Right forelimb (tissue), 1 donor: ENCODE measurements around the gene NRCAM.
"Not testable (repeated sequence)": the region's sequence is repeated elsewhere in the genome, so short reads cannot be mapped to it uniquely, and the experiment has no call there.

Experiments
- DNase-seq: peaks from one replicate; pipeline ENCODE4 v3.0.0-alpha.2; 2018

The NRCAM gene

GRCh38 chr7:108268200-108268820 is 187.9 kb downstream of the NRCAM start:
- DNase-seq = no peak

- no peak for DNase-seq
Observed at GRCh38 chr7:108267615-108268014, 188.6 kb downstream of the NRCAM start.

GRCh38 chr7:108266491-108266890 is 189.7 kb downstream of the NRCAM start:
- no peak for DNase-seq

GRCh38 chr7:108266035-108266434 is 190.2 kb downstream of the NRCAM start:
- no peak for DNase-seq

DNA sequence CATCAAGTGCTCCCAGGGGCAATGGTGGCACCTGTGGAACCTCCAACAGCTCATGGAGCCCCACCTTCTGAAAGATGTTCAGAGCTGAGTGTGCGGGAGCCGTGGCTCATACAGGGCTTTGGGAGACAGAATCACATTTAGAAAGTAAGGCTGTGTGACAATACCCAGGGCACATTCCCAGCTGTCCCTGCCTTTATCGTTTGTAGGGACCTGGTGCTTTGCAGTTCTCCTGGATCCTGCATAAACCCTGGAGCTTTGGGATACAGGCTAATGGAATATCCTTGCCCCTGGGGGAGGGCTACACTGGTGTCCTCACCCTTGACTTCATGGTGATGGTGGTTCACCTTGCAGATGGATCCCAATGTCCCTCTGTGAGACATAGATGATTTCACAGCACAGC is 191.2 kb downstream of the NRCAM start:
- DNase-seq = no peak

GRCh38 chr7:108263425-108263824 is 192.8 kb downstream of the NRCAM start:
- no peak for DNase-seq

GRCh38 chr7:108261560-108262255 is 194.5 kb downstream of the NRCAM start:
- DNase-seq = no peak

DNA sequence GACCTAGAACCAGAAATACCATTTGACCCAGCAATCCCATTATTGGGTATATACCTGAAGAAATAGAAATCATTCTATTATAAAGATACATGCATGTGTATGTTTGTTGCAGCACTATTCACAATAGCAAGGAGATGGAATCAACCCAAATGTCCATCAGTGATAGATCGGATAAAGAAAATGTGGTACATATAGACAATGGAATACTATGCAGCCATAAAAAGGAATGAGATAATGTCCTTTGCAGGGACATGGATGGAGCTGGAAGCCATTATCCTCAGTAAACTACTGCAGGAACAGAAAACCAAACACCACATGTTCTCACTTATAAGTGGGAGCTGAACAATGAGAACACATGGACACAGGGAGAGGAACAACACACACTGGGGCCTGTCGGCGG is 196.8 kb downstream of the NRCAM start:
- DNase-seq = not testable (repeated sequence)

- no peak for DNase-seq
Observed at GRCh38 chr7:108257954-108258353, 198.3 kb downstream of the NRCAM start.

DNA sequence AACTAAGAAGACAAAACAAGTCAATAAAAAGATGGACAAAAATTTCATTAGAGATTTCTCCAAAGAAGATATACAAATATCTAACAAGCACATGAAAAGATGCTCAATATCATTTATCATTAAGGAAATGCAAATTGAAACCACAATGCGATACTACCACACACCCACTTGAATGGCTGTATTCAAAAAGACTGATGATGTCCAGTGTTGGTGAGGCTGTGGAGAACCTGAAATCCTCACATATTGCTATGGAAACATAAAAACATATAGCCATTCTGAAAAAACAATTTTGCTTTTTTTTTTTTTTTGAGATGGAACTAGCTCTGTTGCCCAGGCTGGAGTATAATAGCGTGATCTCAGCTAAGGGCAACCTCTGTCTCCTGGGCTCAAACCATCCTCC is 202.0 kb downstream of the NRCAM start:
- DNase-seq = no peak

DNA sequence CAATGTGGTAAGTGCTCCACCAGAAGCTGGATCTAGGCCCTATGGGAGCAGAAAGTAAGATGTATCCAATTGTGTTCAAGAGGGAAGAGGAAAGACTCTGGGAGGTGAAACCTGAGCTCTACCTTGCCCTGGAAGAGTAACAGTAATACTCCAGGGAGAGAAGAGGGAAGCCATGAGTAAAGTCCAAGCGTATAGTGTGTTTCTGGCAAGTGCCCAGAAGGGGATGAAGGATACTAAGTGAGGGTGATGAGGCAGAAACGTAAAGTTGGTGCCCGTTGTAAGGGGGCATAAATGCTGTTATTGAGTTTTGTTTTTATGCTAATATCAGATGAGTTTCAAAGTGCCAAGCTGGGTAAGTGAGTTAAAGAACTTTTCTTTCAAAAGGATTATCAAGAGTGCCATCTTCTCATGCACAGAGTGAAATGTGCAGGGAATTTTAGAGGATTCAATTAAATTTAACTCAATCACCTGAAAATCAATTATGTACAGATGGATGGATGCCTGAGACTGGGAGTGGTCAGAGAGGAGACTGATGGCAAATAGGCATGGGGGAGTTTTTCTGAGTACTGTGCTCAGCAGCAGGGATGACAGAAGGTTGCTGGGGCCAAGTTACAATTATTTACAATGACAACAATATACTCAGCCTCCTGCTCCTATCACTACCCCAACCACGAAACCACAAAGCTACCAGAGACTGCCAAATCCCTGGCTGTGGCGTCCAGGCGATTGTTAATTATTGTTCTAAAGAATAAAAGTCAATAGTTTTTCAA is 202.8 kb downstream of the NRCAM start:
- DNase-seq = no peak

GRCh38 chr7:108252177-108252576 is 204.1 kb downstream of the NRCAM start:
- no peak for DNase-seq

GRCh38 chr7:108251700-108252099 is 204.5 kb downstream of the NRCAM start:
- no peak for DNase-seq

- DNase-seq = no peak
Observed at GRCh38 chr7:108249453-108249852, 206.8 kb downstream of the NRCAM start.

GRCh38 chr7:108248821-108249220 is 207.4 kb downstream of the NRCAM start:
- DNase-seq = no peak

- DNase-seq = no peak
Observed at GRCh38 chr7:108248418-108248817, 207.8 kb downstream of the NRCAM start.

GRCh38 chr7:108247614-108248013 is 208.6 kb downstream of the NRCAM start:
- no peak for DNase-seq

- DNase-seq = no peak
Observed at GRCh38 chr7:108246227-108246837, 209.9 kb downstream of the NRCAM start.

- DNase-seq = no peak
Observed at GRCh38 chr7:108245523-108246226, 210.6 kb downstream of the NRCAM start.

GRCh38 chr7:108244110-108244509 is 212.1 kb downstream of the NRCAM start:
- no peak for DNase-seq

DNA sequence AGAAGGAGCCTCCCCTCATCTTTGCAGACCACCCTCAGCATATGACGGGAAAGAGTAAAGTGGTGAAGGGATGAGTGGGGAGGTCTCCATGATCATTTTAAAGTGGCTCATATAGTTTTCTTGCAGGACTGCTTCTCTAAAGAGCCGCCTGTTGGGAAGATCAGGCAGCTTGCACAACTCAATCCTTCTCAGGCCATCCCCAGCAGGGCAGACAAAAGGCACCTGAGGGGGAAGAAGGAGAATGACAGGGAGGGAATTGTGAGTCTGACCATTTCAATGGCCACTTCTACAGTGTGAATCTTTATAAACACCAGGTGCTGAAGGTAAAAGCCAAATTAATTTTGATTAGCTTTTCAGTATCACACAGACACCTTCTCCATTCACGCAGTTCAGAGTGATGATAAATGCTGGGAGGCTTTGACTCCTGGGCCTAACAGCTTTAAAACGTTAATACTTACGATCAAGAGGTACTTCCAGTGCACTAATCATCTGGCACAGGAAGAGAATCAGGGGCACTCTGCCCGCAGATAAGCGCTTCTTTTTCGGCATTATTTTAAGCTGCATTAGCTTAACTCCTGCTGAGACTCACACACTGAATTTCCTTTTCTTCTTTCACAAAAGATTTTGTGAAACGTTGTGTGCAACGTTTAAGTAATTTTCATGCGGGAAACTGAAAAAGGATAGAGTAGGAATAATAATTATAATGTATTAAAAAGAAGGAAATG is 216.6 kb downstream of the NRCAM start:
- no peak for DNase-seq
